PC-9 (cell line): ENCODE data around the gene MPPED2.

ENCODE experiments used
- EZH2 ChIP-seq: fragments of 200-600 bp; sonication (generic); IDR thresholded peaks from 2 replicates; pipeline ENCODE4 v1.8.0; 2017; ENCODE audit warnings: antibody characterized with exemption, low read depth
- TF ChIP-seq, protein P1 (sequence below): fragments of 200-600 bp; sonication (generic); conservative IDR thresholded peaks from 2 replicates; pipeline ENCODE4 v1.6.1; 2017; ENCODE audit warnings: mixed run types, antibody characterized with exemption, mild to moderate bottlenecking, moderate library complexity

DNA sequence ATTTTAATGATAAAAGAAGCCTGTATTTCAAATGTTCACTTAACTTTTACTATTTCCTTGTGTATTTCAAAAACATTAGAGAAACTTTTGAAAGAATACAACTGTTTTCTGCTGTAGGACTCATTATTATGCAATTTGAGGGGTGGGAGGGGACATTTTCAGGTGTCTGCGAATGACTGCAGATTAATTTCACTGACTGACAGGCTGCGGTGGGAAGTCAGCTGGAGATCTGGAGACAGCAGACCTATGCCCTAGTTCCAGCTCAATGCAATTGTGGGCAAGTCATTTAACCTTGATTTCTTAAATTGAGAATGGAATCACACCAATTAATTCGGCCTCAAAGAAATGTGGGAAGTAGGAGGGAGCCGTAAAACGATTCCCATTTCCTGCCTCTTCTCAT is 134.5 kb downstream of the MPPED2 start:
- no peak for TF ChIP-seq EZH2
- TF ChIP-seq, protein P1, sequence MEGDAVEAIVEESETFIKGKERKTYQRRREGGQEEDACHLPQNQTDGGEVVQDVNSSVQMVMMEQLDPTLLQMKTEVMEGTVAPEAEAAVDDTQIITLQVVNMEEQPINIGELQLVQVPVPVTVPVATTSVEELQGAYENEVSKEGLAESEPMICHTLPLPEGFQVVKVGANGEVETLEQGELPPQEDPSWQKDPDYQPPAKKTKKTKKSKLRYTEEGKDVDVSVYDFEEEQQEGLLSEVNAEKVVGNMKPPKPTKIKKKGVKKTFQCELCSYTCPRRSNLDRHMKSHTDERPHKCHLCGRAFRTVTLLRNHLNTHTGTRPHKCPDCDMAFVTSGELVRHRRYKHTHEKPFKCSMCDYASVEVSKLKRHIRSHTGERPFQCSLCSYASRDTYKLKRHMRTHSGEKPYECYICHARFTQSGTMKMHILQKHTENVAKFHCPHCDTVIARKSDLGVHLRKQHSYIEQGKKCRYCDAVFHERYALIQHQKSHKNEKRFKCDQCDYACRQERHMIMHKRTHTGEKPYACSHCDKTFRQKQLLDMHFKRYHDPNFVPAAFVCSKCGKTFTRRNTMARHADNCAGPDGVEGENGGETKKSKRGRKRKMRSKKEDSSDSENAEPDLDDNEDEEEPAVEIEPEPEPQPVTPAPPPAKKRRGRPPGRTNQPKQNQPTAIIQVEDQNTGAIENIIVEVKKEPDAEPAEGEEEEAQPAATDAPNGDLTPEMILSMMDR, result no peak
